ENCODE results near the gene FBXO48. TPM values are rescaled to one million over a fixed set of nuclear protein-coding genes. Genes with fewer than 3 reads are reported as not detected.

The FBXO48 gene
- polyA plus RNA-seq, 1 donor (not counting 4 experiments of a cell fraction or from before 2014, with no cell fraction given) = 1.9 TPM

DNA sequence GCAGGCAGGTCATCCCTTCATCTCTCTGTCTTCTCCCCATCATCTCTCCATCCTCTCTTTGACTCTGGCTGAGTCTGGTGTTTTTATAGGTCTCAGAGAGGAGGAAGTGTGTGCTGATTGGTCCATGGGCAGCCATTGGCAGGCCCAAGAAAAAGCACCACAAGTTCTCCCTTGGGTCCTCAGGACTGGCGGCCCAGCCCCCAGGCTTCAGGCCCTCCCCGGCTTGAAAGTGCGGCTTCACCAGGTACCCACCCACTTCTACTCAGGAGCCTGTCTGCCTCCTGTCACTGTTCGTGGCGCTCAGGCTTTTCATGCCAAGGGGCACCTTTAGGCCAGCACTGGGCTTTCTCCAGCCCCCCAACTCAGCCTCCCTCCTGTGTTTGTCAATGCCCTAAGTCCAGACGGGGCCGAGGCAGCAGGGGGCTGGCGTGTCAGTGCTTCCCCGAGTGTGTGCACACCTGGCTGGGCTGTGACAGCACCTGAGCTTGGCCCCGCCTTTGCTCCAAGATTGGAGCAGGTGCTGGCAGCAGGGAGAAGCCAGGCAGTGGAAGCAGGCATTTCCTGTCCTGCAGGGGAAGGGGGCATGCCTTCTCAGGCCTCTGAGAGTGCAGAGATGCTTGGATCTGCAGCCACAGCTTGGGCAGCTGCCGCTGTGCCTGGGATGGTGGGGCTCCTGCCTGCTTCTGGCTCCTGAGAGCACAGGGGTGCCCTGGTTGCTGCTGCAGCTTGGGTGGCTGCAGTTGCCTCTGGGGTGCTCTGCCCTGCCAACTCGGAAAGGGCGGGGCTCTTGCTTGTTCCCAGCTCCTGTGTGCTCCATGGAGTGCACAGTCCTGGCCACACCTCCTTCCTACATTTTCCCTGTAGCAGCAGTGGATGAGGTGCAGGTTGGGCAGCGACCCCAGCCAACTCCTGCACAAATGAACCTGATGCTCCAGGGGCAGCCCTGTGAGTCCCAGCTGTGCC, 34.1 kb downstream of the FBXO48 start:
- Histone ChIP-seq H3K9ac (ENCODE audit: control insufficient read depth, extremely low read depth, insufficient read depth, low read length) (no peak overlapping the region), H3K9me1 (ENCODE audit: control insufficient read depth, extremely low read depth, insufficient read depth, low read length) (no peaks in the 10 kb centered on the region), H3K9me3 (ENCODE audit: control insufficient read depth, low read depth, low read length) (no peaks in the 10 kb centered on the region), H3K4me3 (ENCODE audit: control insufficient read depth in 2 of 3, extremely low read depth in 1 of 3, insufficient read depth in 2 of 3, low read depth in 1 of 3, low read length in 3 of 3) (no peak overlapping the region), H2AFZ (ENCODE audit: control insufficient read depth, low read length) (no peak overlapping the region), H3K79me2 (ENCODE audit: control insufficient read depth, insufficient read depth, low read length) (no peaks in the 10 kb centered on the region), H3K4me1 (ENCODE audit: control insufficient read depth, extremely low read depth, insufficient read depth, low read length) (no peaks in the 10 kb centered on the region), H3K36me3 (ENCODE audit: control insufficient read depth in 2 of 2, extremely low read depth in 1 of 2, insufficient read depth in 2 of 2, low read length in 2 of 2) (no peaks in the 10 kb centered on the region), H4K20me1 (ENCODE audit: control insufficient read depth, extremely low read depth, insufficient read depth, low read length) (no peaks in the 10 kb centered on the region), H3K27ac (ENCODE audit: control insufficient read depth, insufficient read depth, low read length) (no peak overlapping the region), H3K4me2 (ENCODE audit: control insufficient read depth, extremely low read depth, insufficient read depth, low read depth, low read length) (no peak overlapping the region), H3K27me3 (ENCODE audit: control insufficient read depth, extremely low read depth, insufficient read depth, low read length) (no peaks in the 10 kb centered on the region)
- DNase-seq (ENCODE audit: low read depth, low spot score) = no peak
- FAIRE-seq = no peak
- dilution Hi-C loops (cut with MboI; ENCODE audit: extremely low pct_ligation_motif_present, low sequenced_read_pairs) = no loop called here
- no peak for TF ChIP-seq EZH2 (IDR thresholded peaks at IDR 0.05; ENCODE audit: low read length)
- TF ChIP-seq, protein P1, sequence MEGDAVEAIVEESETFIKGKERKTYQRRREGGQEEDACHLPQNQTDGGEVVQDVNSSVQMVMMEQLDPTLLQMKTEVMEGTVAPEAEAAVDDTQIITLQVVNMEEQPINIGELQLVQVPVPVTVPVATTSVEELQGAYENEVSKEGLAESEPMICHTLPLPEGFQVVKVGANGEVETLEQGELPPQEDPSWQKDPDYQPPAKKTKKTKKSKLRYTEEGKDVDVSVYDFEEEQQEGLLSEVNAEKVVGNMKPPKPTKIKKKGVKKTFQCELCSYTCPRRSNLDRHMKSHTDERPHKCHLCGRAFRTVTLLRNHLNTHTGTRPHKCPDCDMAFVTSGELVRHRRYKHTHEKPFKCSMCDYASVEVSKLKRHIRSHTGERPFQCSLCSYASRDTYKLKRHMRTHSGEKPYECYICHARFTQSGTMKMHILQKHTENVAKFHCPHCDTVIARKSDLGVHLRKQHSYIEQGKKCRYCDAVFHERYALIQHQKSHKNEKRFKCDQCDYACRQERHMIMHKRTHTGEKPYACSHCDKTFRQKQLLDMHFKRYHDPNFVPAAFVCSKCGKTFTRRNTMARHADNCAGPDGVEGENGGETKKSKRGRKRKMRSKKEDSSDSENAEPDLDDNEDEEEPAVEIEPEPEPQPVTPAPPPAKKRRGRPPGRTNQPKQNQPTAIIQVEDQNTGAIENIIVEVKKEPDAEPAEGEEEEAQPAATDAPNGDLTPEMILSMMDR (optimal IDR thresholded peaks at IDR 0.05 in 1 of 3, IDR thresholded peaks at IDR 0.05 in 1 of 3, conservative IDR thresholded peaks at IDR 0.05 in 1 of 3; ENCODE audit: extremely low read depth in 1 of 3, insufficient read depth in 2 of 3, low read length in 3 of 3) = no peak

DNA sequence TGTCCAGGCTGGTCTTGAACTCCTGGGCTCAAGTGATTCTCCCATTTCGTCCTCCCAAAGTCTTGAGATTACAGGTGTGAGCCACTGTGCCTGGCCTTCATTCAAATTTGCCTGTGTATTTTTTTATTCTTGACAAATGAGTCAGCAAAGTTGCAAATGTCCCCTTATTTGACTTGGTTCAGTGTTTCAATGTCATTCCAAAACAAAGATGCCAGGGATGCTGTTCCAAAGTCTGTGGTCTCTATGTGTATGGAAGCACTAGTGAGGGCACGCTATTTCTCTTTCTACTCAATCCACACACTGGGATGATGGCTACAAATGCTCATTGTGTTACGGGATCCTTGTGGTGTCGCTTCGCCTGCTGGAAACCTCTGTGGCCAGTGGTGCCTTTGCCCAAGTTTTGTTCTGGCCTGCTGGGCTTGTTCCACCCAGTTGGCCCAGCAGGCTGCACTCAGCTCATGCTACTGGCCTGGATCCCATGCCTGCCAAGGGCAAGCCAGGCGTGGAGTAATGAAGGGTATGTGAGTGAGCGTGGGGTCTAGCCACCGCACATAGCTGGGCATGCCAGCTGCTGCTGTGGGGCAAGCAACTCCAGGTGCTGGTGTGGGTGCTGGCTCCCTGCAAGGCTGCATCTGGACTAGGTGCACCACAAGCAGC, 35.6 kb downstream of the FBXO48 start:
- DNase-seq (ENCODE audit: low read depth, low spot score) (no peak), FAIRE-seq (no peak)
- no peak overlapping the region for H3K27ac ChIP-seq (ENCODE audit: control insufficient read depth, insufficient read depth, low read length)
- H3K4me2 ChIP-seq (ENCODE audit: control insufficient read depth, extremely low read depth, insufficient read depth, low read depth, low read length) = no peak overlapping the region
- no peak for TF ChIP-seq EZH2 (IDR thresholded peaks at IDR 0.05; ENCODE audit: low read length)
- TF ChIP-seq, protein P1 (optimal IDR thresholded peaks at IDR 0.05 in 1 of 3, IDR thresholded peaks at IDR 0.05 in 1 of 3, conservative IDR thresholded peaks at IDR 0.05 in 1 of 3; ENCODE audit: extremely low read depth in 1 of 3, insufficient read depth in 2 of 3, low read length in 3 of 3) = no peak
- H4K20me1 ChIP-seq (ENCODE audit: control insufficient read depth, extremely low read depth, insufficient read depth, low read length) = no peaks in the 10 kb centered on the region
- dilution Hi-C loops (cut with MboI; ENCODE audit: extremely low pct_ligation_motif_present, low sequenced_read_pairs) = no loop called here
- no peak overlapping the region for H3K9ac ChIP-seq (ENCODE audit: control insufficient read depth, extremely low read depth, insufficient read depth, low read length)
- H3K4me3 ChIP-seq (ENCODE audit: control insufficient read depth in 2 of 3, extremely low read depth in 1 of 3, insufficient read depth in 2 of 3, low read depth in 1 of 3, low read length in 3 of 3) = no peak overlapping the region
- H3K79me2 ChIP-seq (ENCODE audit: control insufficient read depth, insufficient read depth, low read length) = no peaks in the 10 kb centered on the region
- no peaks in the 10 kb centered on the region for H3K9me3 ChIP-seq (ENCODE audit: control insufficient read depth, low read depth, low read length)
- H3K36me3 ChIP-seq (ENCODE audit: control insufficient read depth in 2 of 2, extremely low read depth in 1 of 2, insufficient read depth in 2 of 2, low read length in 2 of 2) = no peaks in the 10 kb centered on the region
- no peaks in the 10 kb centered on the region for H3K4me1 ChIP-seq (ENCODE audit: control insufficient read depth, extremely low read depth, insufficient read depth, low read length)
- no peaks in the 10 kb centered on the region for H3K9me1 ChIP-seq (ENCODE audit: control insufficient read depth, extremely low read depth, insufficient read depth, low read length)
- H3K27me3 ChIP-seq (ENCODE audit: control insufficient read depth, extremely low read depth, insufficient read depth, low read length) = no peaks in the 10 kb centered on the region
- H2AFZ ChIP-seq (ENCODE audit: control insufficient read depth, low read length) = no peak overlapping the region
